ENCODE data around the gene CHST11.

The CHST11 gene

GRCh38 chr12:104455578-104456416, 951 bp upstream of the CHST11 start:
- Histone ChIP-seq H4K20me1 (peaks cover 0 to 40% (median 32%) of the 10 kb centered on the region in 11 experiments; a peak in 20 of 22 replicates), H3K4me1 (peaks cover 24 to 32% (median 27%) of the 10 kb centered on the region in 10 experiments), H3K9me3 (replicated peaks in 1 of 11) (peaks cover 2 to 8% (median 5%) of the 10 kb centered on the region in 11 experiments; a peak in 21 of 22 replicates), H3K36me3 (peaks cover 0 to 19% (median under 1%) of the 10 kb centered on the region in 11 experiments; a peak in 10 of 22 replicates), H3K4me3 (peak overlapping the region; percentile 84 to 100 (median 98)), H3K4me2 (peak overlapping the region; percentile 72 to 98 (median 93)), H3K27ac (peak overlapping the region; percentile 73 to 97 (median 94)), H3K9ac (peak overlapping the region; percentile 92 to 99 (median 96)), H3K27me3 (no peaks in the 10 kb centered on the region)
- no peak for TF ChIP-seq Cebpa-rat (IDR thresholded peaks at IDR 0.05)

- Histone ChIP-seq H3K9me3 (replicated peaks in 1 of 11) (no peaks in the 10 kb centered on the region), H3K27me3 (no peaks in the 10 kb centered on the region), H3K4me1 (peaks cover 36 to 45% (median 40%) of the 10 kb centered on the region in 10 experiments), H3K4me3 (peak overlapping the region; percentile 84 to 100 (median 98)), H3K36me3 (peaks cover 0 to 29% (median 7%) of the 10 kb centered on the region in 11 experiments; a peak in 10 of 22 replicates), H3K4me2 (peak overlapping the region; percentile 72 to 95 (median 93)), H4K20me1 (peaks cover 3 to 52% (median 43%) of the 10 kb centered on the region in 11 experiments; a peak in 21 of 22 replicates), H3K27ac (peak overlapping the region; percentile 73 to 97 (median 94)), H3K9ac (peak overlapping the region; percentile 92 to 99 (median 96))
- TF ChIP-seq Cebpa-rat (IDR thresholded peaks at IDR 0.05), result no peak
These were observed 400 bp downstream of the CHST11 start for GRCh38 chr12:104456950-104457745.

- peaks cover 43 to 53% (median 48%) of the 10 kb centered on the region in 10 experiments for H3K4me1 ChIP-seq
- peak overlapping the region; percentile 73 to 97 (median 94) for H3K27ac ChIP-seq
- H4K20me1 ChIP-seq, result peaks cover 3 to 61% (median 51%) of the 10 kb centered on the region in 11 experiments; a peak in 21 of 22 replicates
- peak overlapping the region; percentile 72 to 95 (median 93) for H3K4me2 ChIP-seq
- H3K9me3 ChIP-seq (replicated peaks in 1 of 11), result no peaks in the 10 kb centered on the region
- H3K27me3 ChIP-seq, result no peaks in the 10 kb centered on the region
- H3K9ac ChIP-seq, result peak overlapping the region; percentile 92 to 99 (median 96)
- H3K4me3 ChIP-seq, result peak overlapping the region; percentile 84 to 100 (median 98)
- TF ChIP-seq Cebpa-rat (IDR thresholded peaks at IDR 0.05), result no peak
- H3K36me3 ChIP-seq, result peaks cover 0 to 29% (median 7%) of the 10 kb centered on the region in 11 experiments; a peak in 10 of 22 replicates
These were observed 1.3 kb downstream of the CHST11 start for GRCh38 chr12:104457746-104458693.

- H3K9me3 ChIP-seq (replicated peaks in 1 of 11), result no peaks in the 10 kb centered on the region
- peak overlapping the region; percentile 72 to 95 (median 93) for H3K4me2 ChIP-seq
- H3K9ac ChIP-seq, result peak overlapping the region; percentile 92 to 99 (median 96)
- peaks cover 3 to 69% (median 59%) of the 10 kb centered on the region in 11 experiments; a peak in 21 of 22 replicates for H4K20me1 ChIP-seq
- H3K4me1 ChIP-seq, result peaks cover 51 to 61% (median 56%) of the 10 kb centered on the region in 10 experiments
- peak overlapping the region; percentile 84 to 100 (median 98) for H3K4me3 ChIP-seq
- peak overlapping the region; percentile 73 to 97 (median 94) for H3K27ac ChIP-seq
- no peaks in the 10 kb centered on the region for H3K27me3 ChIP-seq
- peaks cover 0 to 35% (median 7%) of the 10 kb centered on the region in 11 experiments; a peak in 10 of 22 replicates for H3K36me3 ChIP-seq
- no peak for TF ChIP-seq Cebpa-rat (IDR thresholded peaks at IDR 0.05)
These were observed 2.1 kb downstream of the CHST11 start for GRCh38 chr12:104458694-104459367.

GRCh38 chr12:104459368-104459909, 2.7 kb downstream of the CHST11 start:
- no peaks in the 10 kb centered on the region for H3K9me3 ChIP-seq (replicated peaks in 1 of 11)
- peaks cover 3 to 75% (median 65%) of the 10 kb centered on the region in 11 experiments; a peak in 21 of 22 replicates for H4K20me1 ChIP-seq
- no peaks in the 10 kb centered on the region for H3K27me3 ChIP-seq
- no peak for TF ChIP-seq Cebpa-rat (IDR thresholded peaks at IDR 0.05)
- H3K9ac ChIP-seq, result peak overlapping the region; percentile 92 to 99 (median 96)
- peak overlapping the region; percentile 73 to 97 (median 94); a peak in 21 of 22 replicates for H3K27ac ChIP-seq
- peaks cover 57 to 68% (median 62%) of the 10 kb centered on the region in 10 experiments for H3K4me1 ChIP-seq
- peak overlapping the region; percentile 72 to 95 (median 93) for H3K4me2 ChIP-seq
- peaks cover 0 to 41% (median 12%) of the 10 kb centered on the region in 11 experiments; a peak in 13 of 22 replicates for H3K36me3 ChIP-seq
- H3K4me3 ChIP-seq, result peak overlapping the region; percentile 84 to 100 (median 98)

- peak overlapping the region; percentile 84 to 100 (median 98); a peak in 19 of 20 replicates for H3K4me3 ChIP-seq
- peak overlapping the region; percentile 73 to 97 (median 94); a peak in 20 of 22 replicates for H3K27ac ChIP-seq
- H3K4me2 ChIP-seq, result peak overlapping the region; percentile 72 to 95 (median 93)
These were observed 3.4 kb downstream of the CHST11 start for GRCh38 chr12:104460041-104460719.

More at GRCh38 chr12:104460041-104460719, 3.4 kb downstream of the CHST11 start:
- H3K36me3 ChIP-seq, result peaks cover 0 to 48% (median 18%) of the 10 kb centered on the region in 11 experiments; a peak in 13 of 22 replicates
- no peaks in the 10 kb centered on the region for H3K27me3 ChIP-seq
- H3K9me3 ChIP-seq (replicated peaks in 1 of 11), result no peaks in the 10 kb centered on the region
- H3K4me1 ChIP-seq, result peaks cover 61 to 70% (median 67%) of the 10 kb centered on the region in 10 experiments
- peaks cover 3 to 83% (median 72%) of the 10 kb centered on the region in 11 experiments; a peak in 21 of 22 replicates for H4K20me1 ChIP-seq
- TF ChIP-seq Cebpa-rat (IDR thresholded peaks at IDR 0.05), result no peak
- peak overlapping the region; percentile 92 to 99 (median 96); a peak in 21 of 22 replicates for H3K9ac ChIP-seq
